Spleen (tissue), 7 donors: ENCODE data around the gene LRCH1.

Source experiments
- CTCF ChIP-seq, 11 experiments: fragments of 200-600 bp in 7 of 11; fragments of 450-650 bp in 4 of 11; sonication (generic) in 4 of 11; IDR thresholded peaks in 8 of 11; conservative IDR thresholded peaks in 3 of 11; 1 replicate in 7 of 11; 2 replicates in 4 of 11; pipeline versions ENCODE4 v1.4.0 to v1.8.0; 2016 to 2021; ENCODE audit warnings: antibody characterized with exemption in 11 of 11, inconsistent platforms in 4 of 11, mild to moderate bottlenecking in 1 of 11
- POLR2AphosphoS5 ChIP-seq, 3 donors: sonication (generic); formaldehyde crosslinking; IDR thresholded peaks; one replicate each; pipeline ENCODE4 v1.5.1; 2017; ENCODE audit warnings: antibody characterized with exemption in 3 of 3
- donor health status: DM: no; HTN: no; CAD: no; lungs with moderate emphysema.
- donor health status: DM: no; HTN: no; CAD: no.
- donor health status: DM: no; HTN: no; CAD: no.

- TF ChIP-seq CTCF (IDR thresholded peaks at IDR 0.05 in 8 of 11, conservative IDR thresholded peaks at IDR 0.05 in 3 of 11), result no peak
- TF ChIP-seq POLR2AphosphoS5 (IDR thresholded peaks at IDR 0.05), result no peak
Observed at GRCh38 chr13:46515803-46516202, 37.2 kb upstream of the LRCH1 start.
